Stimulated activated CD8-positive, alpha-beta memory T cell treated with anti-CD3 and anti-CD28 coated beads, Interleukin-4, amount 100 ng/mL, for 48 hours (primary cell): ENCODE measurements around the gene FAM32A.
A peak's percentile ranks its signal among the peaks of the same experiment; 100 is the strongest.

Experiments used
- DNase-seq: peaks from one replicate; pipeline ENCODE4 v3.0.0-alpha.2; 2020

The FAM32A gene

DNA sequence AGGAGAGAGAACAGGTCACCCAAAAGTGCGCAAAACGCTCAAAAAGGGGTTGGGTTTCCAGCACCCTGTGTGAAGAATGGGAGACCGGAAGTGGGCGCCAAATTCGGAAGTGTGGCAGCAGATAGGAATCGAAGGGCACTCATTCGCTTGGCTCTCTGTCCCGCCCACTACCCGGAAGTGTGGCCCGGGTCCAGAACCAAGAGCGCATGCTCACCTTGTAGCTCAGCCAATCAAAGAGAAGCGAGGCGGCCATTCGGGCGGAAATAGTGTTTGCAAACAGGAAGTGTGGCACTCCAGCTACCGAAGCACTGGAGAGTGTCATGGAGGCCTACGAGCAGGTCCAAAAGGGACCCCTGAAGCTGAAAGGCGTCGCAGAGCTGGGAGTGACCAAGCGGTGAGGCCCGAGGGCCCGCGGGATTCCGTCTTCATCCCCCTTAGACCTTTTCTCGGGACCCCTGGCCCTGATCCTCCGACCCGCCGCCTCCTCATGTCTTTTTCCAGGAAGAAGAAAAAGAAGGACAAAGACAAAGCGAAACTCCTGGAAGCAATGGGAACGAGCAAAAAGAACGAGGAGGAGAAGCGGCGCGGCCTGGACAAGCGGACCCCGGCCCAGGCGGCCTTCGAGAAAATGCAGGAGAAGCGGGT lies at the start of gene FAM32A:
Gene FAM32A, plus strand, starts transcription at position 288 of the 645 bp plus-strand sequence. Its CDS starts 33 bp downstream, at position 321.
- DNase-seq, result peak; percentile 99

DNA sequence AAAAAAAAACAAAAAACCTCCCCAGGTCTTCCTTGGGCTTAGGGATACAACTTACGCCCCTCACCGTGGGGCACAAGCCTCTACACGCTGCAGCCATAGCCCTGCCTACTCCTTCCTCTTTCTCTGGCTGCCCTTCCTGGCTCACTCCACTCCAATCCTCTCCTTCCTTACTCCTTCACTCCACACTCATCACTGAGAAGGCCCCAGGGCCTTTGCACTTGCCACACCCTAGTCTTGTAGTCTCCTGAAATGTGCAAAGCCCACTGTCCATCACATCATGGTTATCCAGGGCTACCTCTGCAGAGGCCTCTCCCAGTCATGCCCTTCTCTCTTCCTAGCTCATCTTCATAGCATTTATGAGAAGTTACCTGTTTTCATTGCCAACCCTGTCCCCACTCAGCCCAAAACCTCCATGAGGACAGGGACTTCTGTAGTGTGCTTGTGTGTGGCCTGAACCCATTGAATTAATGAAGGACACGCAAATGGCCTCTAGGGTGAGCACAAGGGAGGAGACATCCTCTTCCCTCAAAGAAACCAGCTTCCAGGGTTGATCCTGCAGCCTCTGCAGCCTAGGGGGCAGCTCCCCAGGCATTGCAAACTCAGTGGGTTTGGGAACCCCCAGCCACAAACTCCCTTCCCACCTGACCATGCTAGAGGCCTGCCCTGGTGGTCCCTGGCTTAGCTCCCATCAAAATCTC lies 49.6 kb upstream of the FAM32A start:
- DNase-seq, result no peak

DNA sequence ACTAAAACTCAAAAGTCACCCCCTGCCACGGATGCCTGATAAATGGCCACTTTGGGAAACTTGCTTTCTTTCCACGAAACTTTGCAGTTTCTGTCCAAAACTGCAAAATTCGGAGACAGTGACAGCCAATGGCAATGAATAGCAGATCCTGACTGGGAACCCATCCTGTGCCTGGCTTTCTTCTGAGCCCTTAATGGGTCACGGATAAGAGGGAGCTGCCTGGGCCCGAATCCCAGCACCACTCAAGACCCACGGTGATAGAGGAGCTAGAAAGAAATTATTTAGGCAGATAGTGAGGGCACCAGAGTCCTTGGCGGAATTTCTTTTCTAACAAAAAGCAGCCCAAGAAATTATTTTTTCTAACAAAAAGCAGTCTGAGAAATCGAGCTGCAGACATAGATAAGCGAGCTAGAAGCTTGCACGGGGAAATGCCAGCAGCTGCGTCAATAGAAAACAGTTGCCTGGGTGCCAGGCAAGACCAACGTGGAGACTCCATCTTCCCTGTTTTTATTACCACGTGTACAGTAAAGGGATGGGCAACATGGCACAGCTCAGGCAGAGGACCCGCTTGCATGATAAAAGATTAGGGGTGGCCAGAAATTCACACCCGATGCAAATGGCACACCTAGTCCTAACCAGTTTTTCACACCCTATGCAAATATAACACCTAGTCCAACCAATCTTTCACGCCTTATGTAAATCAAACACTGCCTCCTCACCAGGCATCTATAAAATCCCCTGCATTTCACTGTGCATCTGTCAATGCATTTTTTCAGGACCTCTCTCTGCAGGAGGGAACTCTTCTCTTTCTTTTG lies 48.8 kb upstream of the FAM32A start:
- DNase-seq, result no peak

DNA sequence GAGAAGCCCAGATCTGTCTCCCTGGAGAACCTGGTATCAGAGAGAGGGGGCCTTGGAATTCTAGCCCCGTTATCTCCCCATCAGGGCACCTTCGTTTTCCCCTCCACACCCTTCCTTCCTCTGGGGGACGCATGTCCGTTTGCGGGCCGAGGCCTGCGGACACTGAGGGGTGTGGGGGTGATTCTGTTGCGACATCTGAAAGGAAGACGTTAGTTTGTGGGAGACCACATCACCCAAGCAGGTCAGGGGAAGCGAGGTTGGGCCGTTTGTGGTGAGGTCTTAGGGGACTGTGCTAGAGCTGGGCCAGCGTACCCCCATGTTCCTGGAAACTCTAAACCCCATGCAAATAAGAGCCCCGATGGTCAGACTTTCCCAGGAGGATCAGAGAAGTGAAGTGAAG lies 45.5 kb upstream of the FAM32A start:
- DNase-seq, result no peak

DNA sequence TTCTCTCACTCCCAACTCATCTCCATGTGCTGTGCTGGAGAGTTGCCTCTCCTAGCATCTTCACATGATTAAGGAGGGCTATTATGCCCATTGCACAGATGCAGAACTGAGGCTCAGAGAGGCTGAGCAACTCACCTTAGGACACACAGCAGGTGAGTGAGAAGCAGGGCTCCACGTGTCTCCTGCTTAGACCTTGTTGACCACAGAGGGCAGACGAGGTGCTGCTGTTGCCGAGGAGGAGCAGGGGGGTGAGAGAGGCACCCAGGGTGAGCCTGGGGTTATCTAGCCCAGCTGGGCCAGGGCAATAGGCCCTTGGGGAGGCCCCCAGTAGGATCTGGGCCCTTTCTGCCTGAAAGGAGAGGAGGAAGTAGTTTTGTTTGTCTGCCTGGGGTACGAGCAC lies 44.2 kb upstream of the FAM32A start:
- no peak for DNase-seq

DNA sequence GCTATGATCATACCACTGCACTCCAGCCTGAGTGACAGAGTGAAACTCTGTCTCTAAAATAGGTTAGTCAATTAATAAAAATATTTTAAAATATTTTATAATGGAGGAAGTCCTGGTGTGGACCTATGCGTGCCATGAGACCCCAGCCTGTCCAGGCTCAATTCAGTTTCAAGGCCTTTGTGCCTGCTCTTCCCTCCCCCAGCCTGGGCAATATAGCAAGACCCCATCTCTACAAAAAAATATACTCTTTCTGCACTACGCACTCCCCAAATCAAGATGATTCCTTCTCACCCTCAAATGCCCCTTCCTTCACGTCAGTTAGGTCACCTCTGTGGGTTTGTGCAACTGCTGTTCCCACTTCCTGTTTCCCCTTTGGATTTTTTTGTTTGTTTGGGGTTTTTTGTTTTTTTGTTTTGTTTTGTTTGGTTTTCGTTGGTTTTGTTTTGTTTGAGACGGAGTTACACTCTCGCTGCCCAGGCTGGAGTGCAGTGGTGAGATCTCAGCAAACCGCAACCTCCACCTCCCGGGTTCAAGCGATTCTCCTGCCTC lies 43.1 kb upstream of the FAM32A start:
- no peak for DNase-seq

DNA sequence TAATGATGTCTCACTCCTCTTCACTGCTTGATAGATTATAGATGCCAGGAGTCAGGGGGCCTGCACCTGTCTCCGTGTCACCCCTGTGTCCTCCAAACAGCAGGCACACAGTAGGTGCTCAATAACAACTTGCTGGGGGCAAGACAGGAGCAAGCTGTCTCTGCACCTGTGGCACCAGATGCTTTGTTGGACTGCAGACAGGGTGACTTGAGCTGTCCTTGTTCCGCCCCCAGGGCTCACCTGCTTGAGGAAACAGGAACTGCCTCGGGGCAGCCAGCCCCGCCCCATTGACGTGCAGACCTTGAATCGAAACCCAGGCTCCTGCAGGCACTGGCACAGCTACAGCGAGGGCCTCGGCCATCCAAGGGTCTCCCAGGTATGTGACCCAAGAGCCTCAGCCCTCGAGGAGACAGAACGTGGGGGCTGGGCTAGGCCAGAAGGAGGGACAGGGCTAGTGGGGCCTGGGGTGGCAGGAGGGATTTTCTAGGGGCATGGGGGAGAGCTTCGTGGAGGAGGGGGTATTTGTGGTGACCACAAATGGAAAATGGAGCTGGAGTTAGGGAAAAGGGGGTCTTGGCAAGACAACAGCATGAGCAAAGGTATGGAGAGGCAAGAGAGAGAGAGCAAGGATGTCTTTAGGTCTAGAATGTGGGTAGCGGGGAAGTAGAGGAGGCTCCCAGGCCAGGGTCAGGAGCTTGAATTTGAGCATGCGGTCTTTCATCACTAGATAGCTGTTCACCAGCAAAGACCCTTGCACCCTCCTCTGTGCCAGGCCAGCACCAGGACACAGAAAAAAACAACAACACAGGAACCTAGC lies 41.6 kb upstream of the FAM32A start, which contains the start of gene HSH2D:
Gene HSH2D, plus strand, starts transcription at position 287 of the 817 bp plus-strand sequence. CDS start 5,066 bp downstream, outside the sequence.
- DNase-seq, result peak; percentile 83

DNA sequence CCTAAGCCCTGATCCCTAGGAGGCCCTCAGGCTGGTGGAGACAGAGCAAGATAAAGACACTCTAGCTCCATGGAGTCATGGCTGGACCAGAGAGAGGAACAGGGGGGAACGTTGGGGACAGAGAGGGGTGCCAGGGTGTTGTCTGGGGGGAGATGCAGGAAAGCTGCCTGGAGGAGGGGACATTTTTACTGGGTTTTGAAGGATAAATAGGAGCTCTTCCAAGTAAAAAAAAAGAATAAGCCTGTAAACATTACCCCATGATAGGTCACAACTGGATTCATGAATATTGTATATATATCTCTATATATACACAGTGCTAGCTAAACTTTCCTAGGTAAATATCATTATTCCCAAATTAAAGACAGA lies 41.0 kb upstream of the FAM32A start:
- DNase-seq, result no peak

DNA sequence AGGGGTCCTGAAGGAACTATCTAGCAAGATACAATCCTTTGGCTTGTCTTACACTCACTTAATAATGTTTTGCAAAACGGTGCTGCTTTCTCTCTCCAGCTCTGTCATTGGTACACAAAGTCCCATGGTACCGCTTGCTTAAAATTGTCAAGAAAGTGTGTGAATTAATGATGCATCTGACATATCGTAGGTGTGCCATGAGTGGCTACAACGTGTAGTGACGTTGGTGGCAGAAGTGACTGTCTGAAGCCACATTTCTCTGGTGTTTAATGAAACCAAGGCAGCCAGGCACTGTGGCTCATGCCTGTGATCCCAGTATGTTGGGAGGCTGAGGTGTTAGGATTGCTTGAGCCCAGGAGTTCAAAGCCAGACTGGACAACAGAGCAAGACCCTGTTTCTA lies 39.1 kb upstream of the FAM32A start:
- no peak for DNase-seq

DNA sequence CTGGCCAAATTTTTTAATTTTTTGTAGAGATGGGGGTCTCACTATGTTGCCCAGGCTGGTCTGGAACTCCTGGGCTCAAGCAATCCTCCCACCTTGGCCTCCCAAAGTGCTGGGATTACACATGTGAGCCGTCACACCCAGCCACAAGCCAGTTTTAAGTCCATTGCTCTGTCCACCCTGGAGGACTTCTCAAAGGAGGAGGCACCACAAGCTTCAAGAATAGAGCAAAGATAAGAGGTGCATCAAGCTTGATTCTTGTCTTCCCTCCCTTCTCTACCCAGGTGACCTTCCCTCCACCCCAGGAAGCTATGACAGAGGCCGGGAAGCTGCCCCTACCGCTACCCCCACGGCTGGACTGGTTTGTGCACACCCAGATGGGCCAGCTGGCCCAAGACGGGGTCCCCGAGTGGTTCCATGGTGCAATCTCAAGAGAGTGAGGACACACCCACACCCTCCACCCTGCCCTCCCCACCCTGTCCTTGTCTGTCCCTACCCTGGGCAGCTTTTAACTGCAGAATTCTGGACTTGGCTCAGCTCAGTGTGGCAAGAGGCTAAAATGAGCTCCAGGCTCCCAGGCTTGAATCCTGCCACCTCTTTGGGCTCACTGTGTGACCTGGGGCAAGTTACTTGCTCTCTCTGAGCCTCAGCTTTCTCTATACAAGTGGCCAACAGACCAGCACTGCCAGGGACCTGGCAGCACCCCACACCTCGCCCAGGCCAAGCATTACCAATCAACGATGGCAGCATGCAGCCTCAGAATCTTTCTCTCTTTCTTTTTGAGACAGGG lies 36.6 kb upstream of the FAM32A start:
- no peak for DNase-seq

DNA sequence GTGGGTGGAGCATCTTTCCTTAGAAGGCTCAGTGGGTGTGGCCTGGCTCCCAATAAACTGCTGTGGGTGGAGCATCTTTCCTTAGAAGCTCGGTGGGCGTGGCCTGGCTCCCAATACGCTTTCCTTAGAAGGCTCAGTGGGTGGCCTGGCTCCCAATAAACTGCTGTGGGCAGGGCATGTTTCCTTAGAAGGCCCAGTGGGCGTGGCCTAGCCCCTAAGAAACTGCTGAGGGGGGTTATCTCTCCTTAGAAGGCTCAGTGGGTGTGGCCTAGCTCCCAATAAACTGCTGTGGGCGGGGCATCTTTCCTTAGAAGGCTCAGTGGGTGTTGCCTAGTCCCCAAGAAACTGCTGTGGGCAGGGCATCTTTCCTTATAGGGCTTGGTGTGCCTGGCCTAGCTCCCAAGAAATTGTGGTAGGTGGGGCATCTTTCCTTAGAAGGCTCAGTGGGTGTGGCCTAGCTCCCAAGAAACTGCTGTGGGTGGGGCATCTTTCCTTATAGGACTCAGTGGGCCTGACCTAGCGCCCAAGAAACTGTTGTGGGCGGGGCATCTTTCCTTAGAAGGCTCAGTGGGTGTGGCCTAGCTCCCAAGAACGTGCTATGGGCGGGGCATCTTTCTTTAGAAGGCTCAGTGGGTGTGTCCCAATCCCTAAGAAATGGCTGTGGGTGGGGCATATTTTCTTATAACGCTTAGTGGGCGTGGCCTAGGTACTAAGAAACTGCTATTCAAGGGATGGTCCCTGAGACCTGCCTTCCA lies 31.5 kb upstream of the FAM32A start:
- no peak for DNase-seq

DNA sequence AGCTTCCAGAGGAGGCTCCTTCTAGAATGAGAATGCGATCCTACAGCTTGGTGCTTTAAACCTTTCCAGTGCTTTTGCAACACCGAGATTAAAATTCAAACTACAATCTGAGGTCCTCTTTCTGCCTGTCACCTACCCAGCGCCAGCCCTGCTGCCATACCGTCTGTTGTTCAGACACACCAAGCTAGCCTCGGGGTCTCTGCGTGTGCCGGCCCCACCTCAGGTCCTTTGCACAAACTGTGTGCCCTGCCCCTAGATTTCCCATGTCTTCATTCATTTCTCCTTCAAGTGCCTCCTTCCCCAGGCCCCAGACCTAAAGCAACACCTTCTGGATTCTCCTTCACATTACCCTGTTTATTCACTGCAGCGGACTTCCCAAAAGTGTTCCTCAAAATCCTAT lies 30.7 kb upstream of the FAM32A start:
- no peak for DNase-seq

DNA sequence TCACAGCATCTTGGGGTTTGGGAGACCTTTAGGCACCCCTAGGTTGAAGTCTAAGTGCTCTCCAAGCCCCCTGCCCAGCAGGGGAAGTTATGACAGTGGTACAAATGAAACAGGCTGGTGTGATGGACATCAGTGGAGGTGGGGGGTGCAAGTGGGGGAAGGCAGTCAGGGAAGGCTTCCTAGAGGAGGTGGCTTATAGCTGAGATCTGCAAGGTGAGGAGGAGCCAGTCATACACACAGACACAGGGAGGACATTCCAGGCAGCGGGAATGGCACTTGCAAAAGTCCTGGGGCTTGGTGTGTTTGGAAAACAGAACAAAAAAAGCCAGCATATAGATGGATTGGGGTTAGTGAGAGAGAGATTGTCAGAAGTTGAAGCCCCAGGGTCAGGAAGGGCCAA lies 30.1 kb upstream of the FAM32A start:
- DNase-seq, result no peak

DNA sequence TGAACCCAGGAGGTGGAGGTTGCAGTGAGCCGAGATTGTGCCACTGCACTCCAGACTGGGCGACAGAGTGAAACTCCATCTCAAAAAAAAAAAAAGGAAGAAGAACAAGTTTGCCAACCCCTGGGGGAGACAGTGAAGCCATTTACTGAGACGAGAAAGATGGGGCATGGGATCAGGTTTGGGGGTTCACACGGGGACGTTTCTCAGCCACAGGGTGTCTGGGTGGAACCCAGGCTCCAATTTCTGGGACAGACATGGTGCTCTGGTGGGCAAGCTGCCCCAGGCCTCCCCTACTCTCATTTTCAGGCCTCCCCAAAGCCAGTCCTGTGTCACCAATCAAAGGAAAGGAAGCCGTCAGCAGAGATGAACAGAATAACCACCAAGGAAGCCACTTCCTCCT lies 28.3 kb upstream of the FAM32A start:
- DNase-seq, result no peak

DNA sequence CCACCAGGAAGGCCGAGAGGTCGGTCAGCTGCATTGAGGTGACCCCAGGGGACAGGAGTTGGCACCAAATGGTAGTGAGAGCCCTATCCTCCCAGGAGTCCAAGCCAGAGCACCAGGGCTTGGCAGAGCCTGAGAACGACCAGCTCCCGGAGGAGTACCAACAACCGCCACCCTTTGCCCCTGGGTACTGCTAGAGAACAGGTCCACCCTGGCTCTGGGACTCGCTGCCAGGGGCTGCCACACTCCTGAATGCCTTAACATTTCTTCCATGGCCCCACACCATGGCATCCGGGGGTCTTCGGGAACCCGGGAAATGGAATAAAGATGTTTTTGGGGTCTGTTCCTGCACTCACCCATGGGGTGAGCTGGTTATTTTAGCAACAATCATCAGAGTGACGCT lies 27.6 kb upstream of the FAM32A start:
- DNase-seq, result no peak

DNA sequence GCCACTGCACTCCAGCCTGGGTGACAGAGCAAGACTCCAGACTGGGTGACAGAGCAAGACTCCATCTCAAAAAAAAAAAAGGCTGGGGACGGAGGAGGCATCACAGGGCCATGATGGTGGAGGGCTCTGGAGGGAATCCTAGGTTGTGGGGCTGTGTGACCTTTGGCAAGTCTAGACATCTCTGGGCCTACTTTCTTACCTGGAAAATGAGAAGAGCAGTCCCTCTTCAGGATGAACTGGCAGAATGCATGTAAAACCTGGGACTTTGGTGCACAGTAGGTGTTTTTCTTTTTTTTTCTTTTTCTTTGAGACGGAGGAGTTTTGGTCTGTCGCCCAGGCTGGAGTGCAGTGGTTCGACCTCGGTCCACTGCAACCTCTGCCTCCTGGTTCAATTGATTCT lies 25.6 kb upstream of the FAM32A start:
- no peak for DNase-seq

DNA sequence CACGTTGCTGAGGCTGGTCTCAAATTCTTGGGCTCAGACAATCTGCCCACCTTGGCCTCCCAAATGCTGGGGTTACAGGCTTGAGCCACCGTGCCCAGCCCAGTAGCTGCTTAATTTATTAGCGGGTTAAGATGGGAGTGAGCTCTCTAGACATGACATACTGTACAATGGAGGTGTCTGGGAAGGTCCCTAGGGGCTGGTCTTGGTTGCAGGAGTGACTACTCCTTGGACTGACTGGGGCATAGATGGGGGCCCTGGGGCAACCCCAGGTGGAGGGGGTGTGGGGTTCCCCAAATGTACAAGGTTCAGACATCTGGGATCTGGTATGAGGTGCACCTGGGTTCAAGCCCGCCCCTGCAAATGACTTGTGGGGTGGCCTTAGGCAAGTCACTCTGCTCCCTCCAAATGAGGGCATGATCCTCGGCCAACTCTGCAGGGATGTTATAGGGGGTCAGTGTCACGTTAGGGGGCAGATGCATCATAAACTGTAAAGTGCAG lies 24.7 kb upstream of the FAM32A start:
- DNase-seq, result no peak

DNA sequence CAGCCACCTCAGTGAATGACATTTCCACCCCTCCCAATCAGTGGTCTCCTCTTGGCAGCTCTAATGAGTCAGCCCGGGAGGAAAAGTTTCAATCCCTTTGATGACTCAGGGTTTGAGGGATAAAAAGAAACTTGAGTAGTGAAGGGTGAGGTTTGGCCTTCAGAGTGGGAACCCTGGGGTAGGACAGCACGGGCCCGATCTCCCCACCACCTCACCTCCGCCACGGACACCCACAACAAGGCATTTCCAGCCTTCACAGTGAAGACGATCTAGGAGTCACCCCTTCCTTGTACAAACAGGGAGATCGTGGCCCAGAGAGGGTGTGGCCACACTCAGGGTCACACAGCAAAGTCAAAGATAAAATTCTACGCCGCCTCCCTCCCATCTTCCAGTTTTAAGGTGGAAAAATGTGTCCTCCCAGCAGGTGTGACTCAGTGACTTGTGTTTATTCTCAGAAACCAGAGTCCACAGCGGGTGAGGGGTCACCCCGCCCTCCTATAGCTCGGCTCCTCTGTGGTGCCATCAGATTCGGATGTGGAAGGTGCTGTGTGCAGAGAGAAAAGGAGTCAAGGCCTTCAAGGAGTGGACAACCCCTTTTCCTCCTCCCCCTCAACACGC lies 24.2 kb upstream of the FAM32A start:
- DNase-seq, result peak; percentile 75

DNA sequence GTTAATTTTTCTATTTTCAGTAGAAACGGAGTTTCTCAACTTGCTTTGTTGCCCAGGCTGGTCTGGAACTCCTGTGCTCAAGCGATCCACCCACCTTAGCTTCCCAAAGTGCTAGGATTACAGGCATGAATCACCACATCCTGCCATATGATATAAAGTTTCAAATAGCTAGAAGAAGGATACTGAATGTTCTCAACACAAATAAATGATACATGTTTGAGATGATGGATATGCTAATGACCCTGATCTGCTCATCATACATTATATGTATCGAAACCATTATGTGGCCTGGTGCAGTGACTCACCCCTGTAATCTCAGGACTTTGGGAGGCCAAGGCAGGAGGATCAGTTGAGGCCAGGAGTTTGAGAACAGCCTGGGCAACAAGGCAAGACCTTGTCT lies 23.4 kb upstream of the FAM32A start:
- DNase-seq, result peak; percentile 59

DNA sequence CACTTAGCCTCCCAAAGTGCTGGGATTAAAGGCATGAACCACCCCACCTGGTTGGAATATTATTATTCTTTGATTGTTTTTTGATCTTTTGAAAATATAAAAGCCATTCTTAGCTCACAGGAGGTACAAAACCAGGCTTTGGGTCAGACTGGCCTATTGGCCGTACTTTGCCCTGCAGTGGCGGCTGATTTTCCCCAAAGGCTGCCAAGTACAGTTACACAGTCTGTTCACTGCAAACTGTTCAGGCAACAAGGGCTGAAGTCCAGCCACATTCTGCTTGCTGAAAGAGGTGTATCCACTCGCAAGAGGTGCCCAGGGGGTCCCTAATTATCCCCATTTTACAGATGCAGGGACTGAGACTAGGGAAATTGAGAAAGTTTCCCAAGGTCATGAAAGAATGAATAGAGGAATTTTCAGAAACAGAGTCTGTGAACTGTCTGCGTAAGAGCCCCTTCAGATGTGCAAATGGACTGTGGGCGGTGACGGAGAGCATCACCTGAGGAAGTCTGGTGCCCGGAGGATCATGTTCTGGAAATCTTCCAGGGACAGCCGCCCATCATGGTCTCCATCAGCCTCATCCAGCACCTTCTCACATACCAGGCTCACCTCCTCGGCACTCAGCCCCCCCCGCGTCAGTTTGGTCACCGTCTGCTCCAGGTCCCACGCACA lies 20.9 kb upstream of the FAM32A start:
- no peak for DNase-seq
